HepG2 (cell line): Measurements from ENCODE around the gene DPH1. TPM values are rescaled to one million over a fixed set of nuclear protein-coding genes. Genes with fewer than 3 reads are reported as not detected.
A peak's percentile ranks its signal among the peaks of the same experiment; 100 is the strongest.

ENCODE experiments used
- ATF7 ChIP-seq, 2 experiments: fragments of 450-650 bp in 1 of 2; sonication (generic) in 1 of 2; formaldehyde crosslinking in 1 of 2; IDR thresholded peaks; 2 replicates each; pipeline versions ENCODE4 v1.4.0 to v1.6.1; 2016 to 2020; ENCODE audit warnings: antibody characterized with exemption in 1 of 2, mild to moderate bottlenecking in 1 of 2, missing genetic modification reagents in 1 of 2
- BRD4 ChIP-seq: sonication (generic); formaldehyde crosslinking; IDR thresholded peaks from 2 replicates; pipeline ENCODE4 v1.4.0; 2020; ENCODE audit warnings: missing genetic modification reagents
- FOXA3 ChIP-seq: IDR thresholded peaks from 2 replicates; pipeline ENCODE4 v1.6.1; 2016; ENCODE audit warnings: missing genetic modification reagents, missing compliant biosample characterization
- HDAC1 ChIP-seq: sonication (generic); formaldehyde crosslinking; IDR thresholded peaks from 2 replicates; pipeline ENCODE4 v1.5.1; 2020; ENCODE audit warnings: mild to moderate bottlenecking, missing genetic modification reagents
- HNRNPUL1 ChIP-seq: fragments of 200-400 bp; formaldehyde crosslinking; IDR thresholded peaks from 2 replicates; pipeline ENCODE4 v1.6.1; 2017; ENCODE audit warnings: low read depth, mild to moderate bottlenecking, low read length, moderate library complexity
- MED13 ChIP-seq: sonication (generic); formaldehyde crosslinking; IDR thresholded peaks from 2 replicates; pipeline ENCODE4 v1.5.0; 2020; ENCODE audit warnings: missing genetic modification reagents
- MIER3 ChIP-seq: IDR thresholded peaks from 2 replicates; pipeline ENCODE4 v1.6.1; 2016; ENCODE audit warnings: missing compliant biosample characterization, borderline replicate concordance
- NFIB ChIP-seq: sonication (generic); formaldehyde crosslinking; IDR thresholded peaks from 2 replicates; pipeline ENCODE4 v1.9.0; 2021; ENCODE audit warnings: missing genetic modification reagents, mild to moderate bottlenecking, borderline replicate concordance
- NR2C2 ChIP-seq: sonication (generic); formaldehyde crosslinking; IDR thresholded peaks from 2 replicates; pipeline ENCODE4 v1.4.0; 2020; ENCODE audit warnings: missing genetic modification reagents, mild to moderate bottlenecking, moderate library complexity, borderline replicate concordance
- PHF21A ChIP-seq: sonication (generic); formaldehyde crosslinking; IDR thresholded peaks from 2 replicates; pipeline ENCODE4 v1.5.0; 2020; ENCODE audit warnings: mild to moderate bottlenecking, missing genetic modification reagents
- PHF5A ChIP-seq: IDR thresholded peaks from one replicate; pipeline ENCODE4 v1.6.1; 2018; ENCODE audit warnings: low read depth, missing genetic modification reagents; ENCODE audit not compliant: unreplicated experiment
- SP140L ChIP-seq: sonication (generic); formaldehyde crosslinking; IDR thresholded peaks from 2 replicates; pipeline ENCODE4 v1.4.0; 2020; ENCODE audit warnings: missing genetic modification reagents, borderline replicate concordance
- SRY ChIP-seq: sonication (generic); formaldehyde crosslinking; IDR thresholded peaks from 2 replicates; pipeline ENCODE4 v1.8.0; 2022; ENCODE audit warnings: mild to moderate bottlenecking, missing genetic modification reagents
- UBTF ChIP-seq: sonication (generic); formaldehyde crosslinking; IDR thresholded peaks from 2 replicates; pipeline ENCODE4 v1.4.0; 2020; ENCODE audit warnings: mild to moderate bottlenecking, missing genetic modification reagents
- ZBTB7B ChIP-seq: sonication (generic); formaldehyde crosslinking; IDR thresholded peaks from 2 replicates; pipeline ENCODE4 v1.4.0; 2020; ENCODE audit warnings: missing genetic modification reagents
- ZFAT ChIP-seq: sonication (generic); formaldehyde crosslinking; conservative IDR thresholded peaks from 2 replicates; pipeline ENCODE4 v1.8.1; 2023; ENCODE audit warnings: missing genetic modification reagents, inconsistent platforms
- ZMAT3 ChIP-seq: sonication (generic); formaldehyde crosslinking; conservative IDR thresholded peaks from 2 replicates; pipeline ENCODE4 v1.7.0; 2021; ENCODE audit warnings: missing genetic modification reagents
- ZNF263 ChIP-seq: sonication (generic); formaldehyde crosslinking; IDR thresholded peaks from 2 replicates; pipeline ENCODE4 v1.4.0; 2020; ENCODE audit warnings: missing genetic modification reagents
- ZNF570 ChIP-seq: sonication (generic); formaldehyde crosslinking; IDR thresholded peaks from 2 replicates; pipeline ENCODE4 v1.4.0; 2020; ENCODE audit warnings: mild to moderate bottlenecking, missing genetic modification reagents, borderline replicate concordance
- ZNF652 ChIP-seq: IDR thresholded peaks from 2 replicates; pipeline ENCODE4 v1.6.1; 2016; ENCODE audit warnings: low read depth, borderline replicate concordance
- ZNF670 ChIP-seq: sonication (generic); formaldehyde crosslinking; IDR thresholded peaks from 2 replicates; pipeline ENCODE4 v1.8.0; 2022; ENCODE audit warnings: mild to moderate bottlenecking, missing genetic modification reagents, borderline replicate concordance
- ZNF737 ChIP-seq: sonication (generic); formaldehyde crosslinking; IDR thresholded peaks from 2 replicates; pipeline ENCODE4 v1.5.0; 2020; ENCODE audit warnings: missing genetic modification reagents, mild to moderate bottlenecking, borderline replicate concordance
- ZNF777 ChIP-seq: sonication (generic); formaldehyde crosslinking; IDR thresholded peaks from 2 replicates; pipeline ENCODE4 v1.4.0; 2020; ENCODE audit warnings: missing genetic modification reagents
- ZNF800 ChIP-seq: sonication (generic); formaldehyde crosslinking; IDR thresholded peaks from 2 replicates; pipeline ENCODE4 v1.4.0; 2020; ENCODE audit warnings: missing genetic modification reagents
- ZSCAN22 ChIP-seq: sonication (generic); formaldehyde crosslinking; IDR thresholded peaks from 2 replicates; pipeline ENCODE4 v1.4.0; 2020; ENCODE audit warnings: mild to moderate bottlenecking, missing genetic modification reagents
- polyA plus RNA-seq, 8 experiments: library from polyadenylated mRNA; depleted of rRNA in 3 of 8; stranded (reverse) in 7 of 8; unstranded in 1 of 8; fragments of >200 nt; fragmentation: Illumina TruSeq in 4 of 8; extraction: Trizol in 4 of 8; gene quantifications; 2 replicates each; pipeline versions ENCODE4 v1.2.1 to v1.2.3, GENCODE V29; 2011 to 2016; ENCODE audit warnings: low read depth in 4 of 8, missing spikeins in 1 of 8, mixed read lengths in 1 of 8; ENCODE audit not compliant: insufficient read depth in 1 of 8
- total RNA-seq, 5 experiments: library from RNA; depleted of rRNA; stranded (reverse); fragments of >200 nt; fragmentation: Illumina TruSeq; extraction: Trizol; gene quantifications; 2 replicates each; pipeline ENCODE4 v1.2.3, GENCODE V29; 2016; ENCODE audit warnings: low read depth in 1 of 5
- TF ChIP-seq, protein P1 (sequence below): sonication (generic); formaldehyde crosslinking; IDR thresholded peaks from 2 replicates; pipeline ENCODE4 v1.4.0; 2020; ENCODE audit warnings: mild to moderate bottlenecking, missing genetic modification reagents

The DPH1 gene
- total and polyA plus RNA-seq, 2 of the 13 experiments (the other 11 are each of a cell fraction or from before 2014, with no cell fraction given): 25.3 to 42.8 TPM

DNA sequence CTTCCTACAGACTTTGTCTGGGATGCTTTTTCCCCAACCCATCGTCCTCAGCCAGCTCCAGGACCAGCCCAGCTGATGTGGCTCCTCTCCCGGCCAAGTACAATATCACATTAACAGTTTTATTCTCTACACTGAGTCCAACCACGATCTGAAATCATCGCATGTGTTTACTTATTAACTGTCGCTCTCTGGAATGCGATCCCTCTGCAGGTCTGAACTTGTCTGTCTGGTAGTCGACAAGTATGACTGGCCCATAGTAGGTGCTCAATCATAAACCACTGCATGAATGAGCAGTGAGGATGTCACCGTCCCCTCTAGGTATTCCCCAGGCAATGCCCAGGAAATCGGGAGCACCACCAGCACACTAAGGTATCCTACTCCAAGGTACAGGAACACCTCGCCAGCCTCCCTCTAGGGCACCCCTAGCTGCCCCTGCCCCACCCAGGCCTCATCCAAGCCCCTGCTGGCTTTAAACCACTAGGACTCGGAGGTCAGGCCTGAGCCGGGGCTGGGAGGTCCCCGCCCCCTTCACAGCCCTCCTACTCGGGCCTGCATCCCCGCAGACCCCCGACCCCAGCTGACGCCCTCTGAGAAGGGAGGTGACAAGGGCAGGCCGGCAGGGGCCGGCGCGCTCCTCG is 32.5 kb upstream of the DPH1 start (continued):
- peak; percentile 23; the same call in 1 of the 2 replicates for TF ChIP-seq ZNF800 (CRISPR knock-in tag)
- no peak for TF ChIP-seq ZFAT (CRISPR knock-in tag)
- TF ChIP-seq ZNF570: no peak
- TF ChIP-seq MED13 (CRISPR knock-in tag): no peak
- TF ChIP-seq ZNF670 (CRISPR knock-in tag): no peak
- TF ChIP-seq ZMAT3 (CRISPR knock-in tag): peak; percentile 57; the same call in 1 of the 2 replicates
- 0 out of 2 replicates have a peak, but pooled peaks have one; percentile 49 for TF ChIP-seq BRD4 (CRISPR knock-in tag)
- peak; percentile 31; the same call in 1 of the 2 replicates for TF ChIP-seq FOXA3 (CRISPR knock-in tag)
- TF ChIP-seq, protein P1, sequence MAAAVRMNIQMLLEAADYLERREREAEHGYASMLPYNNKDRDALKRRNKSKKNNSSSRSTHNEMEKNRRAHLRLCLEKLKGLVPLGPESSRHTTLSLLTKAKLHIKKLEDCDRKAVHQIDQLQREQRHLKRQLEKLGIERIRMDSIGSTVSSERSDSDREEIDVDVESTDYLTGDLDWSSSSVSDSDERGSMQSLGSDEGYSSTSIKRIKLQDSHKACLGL: 0 out of 2 replicates have a peak, but pooled peaks have one; percentile 43
- TF ChIP-seq ZBTB7B: peak; percentile 71; the same call in 1 of the 2 replicates
- peak; percentile 8; the same call in 1 of the 2 replicates for TF ChIP-seq NR2C2 (CRISPR knock-in tag)
- TF ChIP-seq SRY: no peak
- TF ChIP-seq PHF21A (CRISPR knock-in tag): 0 out of 2 replicates have a peak, but pooled peaks have one; percentile 9
- TF ChIP-seq NFIB (CRISPR knock-in tag): no peak
- TF ChIP-seq PHF5A: peak; percentile 29
- TF ChIP-seq ATF7 (IDR thresholded peaks at IDR 0.05): no peak
- 0 out of 2 replicates have a peak, but pooled peaks have one; percentile 13 for TF ChIP-seq ATF7 (CRISPR knock-in tag; IDR thresholded peaks at IDR 0.05)
- no peak for TF ChIP-seq SP140L (CRISPR knock-in tag)
- TF ChIP-seq MIER3: no peak
- TF ChIP-seq UBTF (CRISPR knock-in tag): peak; percentile 51; the same call in 1 of the 2 replicates
- no peak for TF ChIP-seq ZNF652 (CRISPR knock-in tag)
- peak; percentile 12 for TF ChIP-seq HDAC1
- TF ChIP-seq ZNF737: no peak
- 0 out of 2 replicates have a peak, but pooled peaks have one; percentile 49 for TF ChIP-seq ZNF777 (CRISPR knock-in tag)
- peak; percentile 11; the same call in 1 of the 2 replicates for TF ChIP-seq ZSCAN22 (CRISPR knock-in tag)
- TF ChIP-seq ZNF263 (CRISPR knock-in tag): peak; percentile 88
- no peak for TF ChIP-seq HNRNPUL1
